Activated naive CD4-positive, alpha-beta T cell treated with Interleukin-2 at 50 U/mL for 16 hours (primary cell): ENCODE measurements around the gene CBFB.
"Not testable (repeated sequence)": the region's sequence is repeated elsewhere in the genome, so short reads cannot be mapped to it uniquely, and the experiment has no call there.

Experiments
- DNase-seq: peaks from one replicate; pipeline ENCODE4 v3.0.0-alpha.2; 2020

CBFB gene

GRCh38 chr16:67017421-67017750, 11.6 kb upstream of the CBFB start:
- no peak for DNase-seq

DNA sequence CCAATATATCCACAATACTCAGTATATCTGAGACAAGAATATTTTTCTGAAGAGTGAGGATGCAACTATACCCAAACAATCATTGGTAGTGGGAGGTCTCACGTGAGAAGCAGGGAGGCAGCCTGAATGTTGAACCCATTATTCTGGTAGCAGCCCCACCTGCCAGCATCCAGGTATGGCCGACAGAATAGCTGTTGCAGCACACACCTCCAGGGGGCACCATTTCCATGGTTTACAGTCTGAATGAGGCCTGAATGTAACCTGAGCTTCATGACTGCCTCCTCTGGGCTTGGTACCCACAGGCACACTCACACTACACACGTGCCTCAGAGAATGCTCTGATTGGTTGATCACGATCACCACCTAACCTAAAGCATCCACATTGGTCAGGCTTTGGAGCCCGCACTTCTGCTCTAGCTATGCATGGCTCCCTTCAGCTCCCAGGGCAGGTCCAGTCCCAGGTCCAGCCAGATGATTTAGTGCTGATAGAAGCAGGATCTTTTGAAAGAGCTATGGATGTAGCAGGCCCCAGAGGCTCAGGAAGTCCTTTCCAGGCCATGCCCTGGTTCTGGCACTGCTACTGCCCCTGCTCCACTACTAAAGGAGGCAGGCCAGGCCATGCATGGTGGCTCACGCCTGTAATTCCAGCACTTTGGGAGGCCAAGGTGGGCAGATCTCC, 11.0 kb upstream of the CBFB start:
- peak; percentile 87 for DNase-seq

- no peak for DNase-seq
Observed at GRCh38 chr16:67019171-67019570, 9.8 kb upstream of the CBFB start.

GRCh38 chr16:67021321-67021720, 7.6 kb upstream of the CBFB start:
- DNase-seq: no peak

- DNase-seq: no peak
Observed at GRCh38 chr16:67022531-67023214, 6.3 kb upstream of the CBFB start.

DNA sequence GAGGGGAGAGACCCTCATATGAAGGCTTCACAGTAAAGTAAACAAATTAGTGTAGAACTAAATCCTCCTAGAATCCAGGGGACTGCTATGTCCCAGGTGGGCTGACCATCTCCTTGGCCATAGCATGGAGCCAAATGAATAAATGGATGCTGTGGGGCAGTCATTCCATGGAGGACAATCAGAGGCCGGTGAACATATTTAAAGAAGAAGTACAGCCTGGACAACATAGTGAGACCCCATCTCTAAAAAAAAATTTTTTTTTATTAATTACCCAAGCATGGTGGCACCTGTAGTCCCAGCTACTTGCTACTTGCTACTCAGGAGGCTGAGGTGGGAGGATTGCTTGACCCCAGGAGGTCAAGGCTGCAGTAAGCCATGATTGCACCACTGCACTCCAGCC, 5.3 kb upstream of the CBFB start:
- no peak for DNase-seq

- DNase-seq: no peak
Observed at GRCh38 chr16:67024384-67025209, 4.4 kb upstream of the CBFB start.

DNA sequence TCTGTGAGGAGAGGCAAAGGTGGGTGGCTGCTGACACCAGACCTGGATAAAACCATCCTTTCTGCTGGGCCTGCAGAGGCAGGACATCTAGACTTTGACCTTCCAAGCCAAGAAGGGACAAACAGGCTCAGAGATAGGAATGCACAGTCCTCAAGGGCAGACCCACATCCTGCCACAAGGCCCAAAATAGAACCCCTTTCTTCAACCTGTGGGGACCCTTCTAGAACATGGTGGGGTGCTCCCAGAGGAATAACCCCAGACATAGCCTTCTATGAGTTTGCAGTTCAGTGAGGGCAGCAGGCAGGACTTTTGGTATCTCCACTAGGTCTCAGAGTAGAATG, 3.8 kb upstream of the CBFB start:
- no peak for DNase-seq

DNA sequence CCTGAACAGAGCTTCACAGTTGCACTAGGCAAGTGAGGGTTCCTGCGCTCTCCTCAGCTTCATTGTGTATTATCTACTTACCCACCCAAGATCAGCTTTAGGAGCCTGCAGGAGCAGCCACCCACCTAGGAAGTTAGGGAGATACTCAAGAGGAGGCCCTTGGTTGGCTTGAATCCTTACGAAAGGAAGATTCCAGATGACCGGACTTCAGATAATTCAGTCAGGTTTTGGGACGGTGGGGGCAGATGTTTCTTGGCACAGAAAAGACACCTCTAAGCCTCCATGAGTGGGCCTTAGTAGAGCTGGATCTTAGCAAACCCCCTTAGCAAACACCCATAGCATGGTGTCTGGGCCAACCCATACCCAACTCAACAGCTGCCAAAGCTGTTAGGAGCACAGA, 2.4 kb upstream of the CBFB start:
- DNase-seq: no peak

- no peak for DNase-seq
Observed at GRCh38 chr16:67027046-67027445, 1.9 kb upstream of the CBFB start.

DNA sequence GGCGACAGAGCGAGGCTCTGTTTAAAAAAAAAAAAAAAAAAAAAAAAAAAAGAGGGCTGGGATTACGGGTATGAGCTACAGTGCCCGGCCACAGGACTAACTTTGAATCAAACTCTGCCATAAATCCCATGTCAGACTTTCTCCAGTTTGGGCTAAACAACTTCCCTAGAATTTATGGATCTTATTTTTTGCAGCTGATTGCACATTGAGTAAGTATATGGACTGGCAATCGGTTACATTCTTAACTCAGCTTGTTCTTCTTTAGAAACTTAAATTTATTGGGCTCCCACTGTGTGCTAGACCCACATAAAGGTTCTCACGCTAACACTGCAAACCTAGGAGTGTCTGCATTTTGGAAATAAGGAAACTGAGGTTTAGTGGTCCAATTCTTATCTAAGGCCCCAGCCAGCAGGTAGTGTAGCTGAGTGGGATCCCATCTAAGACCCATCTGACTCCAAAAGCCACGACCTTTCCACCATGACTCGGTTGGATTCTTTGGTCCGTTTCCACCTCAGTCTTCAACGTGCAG, 718 bp upstream of the CBFB start:
- DNase-seq: no peak

- peak; percentile 68 for DNase-seq
Observed at GRCh38 chr16:67029254-67030096, 526 bp downstream of the CBFB start.

DNA sequence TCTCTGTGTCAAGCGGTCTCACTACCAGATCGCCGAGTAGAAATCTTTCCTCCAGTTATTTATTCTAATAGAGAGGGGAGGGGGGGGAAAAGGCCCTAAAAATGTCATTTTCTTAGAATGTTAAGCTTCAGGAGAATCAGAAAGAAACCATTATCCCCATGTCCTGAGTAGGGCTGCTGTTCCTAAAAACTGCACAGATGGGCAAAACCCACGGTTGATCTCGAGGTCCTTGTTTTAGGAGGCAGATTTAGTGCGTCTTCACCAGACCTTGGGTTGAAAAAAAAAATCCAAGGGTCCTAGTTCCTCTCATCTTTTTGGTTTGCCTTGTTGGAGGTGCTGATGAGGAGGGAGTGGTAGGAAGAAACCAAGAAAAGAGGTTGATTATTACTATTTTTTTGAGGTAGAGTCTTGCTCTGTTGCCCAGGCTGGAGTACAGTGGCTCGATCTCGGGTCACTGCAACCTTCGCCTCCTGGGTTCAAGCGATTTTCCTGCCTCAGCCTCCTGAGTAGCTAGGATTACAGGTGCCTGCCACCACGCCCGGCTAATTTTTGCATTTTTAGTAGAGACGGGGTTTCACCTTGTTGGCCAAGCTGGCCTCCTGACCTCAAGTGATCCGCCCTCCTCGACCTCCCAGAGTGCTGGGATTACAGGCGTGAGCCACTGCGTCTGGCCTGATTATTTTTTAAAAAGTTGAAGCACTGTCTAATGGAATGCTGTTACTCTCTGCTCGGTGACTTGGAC, 1.4 kb downstream of the CBFB start:
- no peak for DNase-seq

- no peak for DNase-seq
Observed at GRCh38 chr16:67034487-67034886, 5.5 kb downstream of the CBFB start.

DNA sequence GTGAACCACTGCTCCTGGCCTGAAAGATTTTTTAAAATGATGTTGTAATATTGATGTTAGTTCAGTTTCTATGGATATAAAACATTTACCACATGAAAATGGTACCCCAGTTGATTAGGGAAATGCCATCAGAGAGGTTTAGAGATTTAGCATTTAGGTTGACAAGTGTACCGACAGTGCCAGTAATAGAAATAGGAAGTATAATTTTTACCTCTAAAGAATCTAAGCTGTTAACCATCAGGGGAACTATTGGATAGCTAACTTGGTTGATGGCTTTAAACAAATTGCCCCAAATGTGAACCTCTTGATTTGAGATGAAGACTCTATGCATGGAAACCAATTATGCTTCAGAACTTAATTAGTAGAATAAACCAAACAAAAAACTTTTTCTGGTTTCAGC, 6.4 kb downstream of the CBFB start:
- no peak for DNase-seq

DNA sequence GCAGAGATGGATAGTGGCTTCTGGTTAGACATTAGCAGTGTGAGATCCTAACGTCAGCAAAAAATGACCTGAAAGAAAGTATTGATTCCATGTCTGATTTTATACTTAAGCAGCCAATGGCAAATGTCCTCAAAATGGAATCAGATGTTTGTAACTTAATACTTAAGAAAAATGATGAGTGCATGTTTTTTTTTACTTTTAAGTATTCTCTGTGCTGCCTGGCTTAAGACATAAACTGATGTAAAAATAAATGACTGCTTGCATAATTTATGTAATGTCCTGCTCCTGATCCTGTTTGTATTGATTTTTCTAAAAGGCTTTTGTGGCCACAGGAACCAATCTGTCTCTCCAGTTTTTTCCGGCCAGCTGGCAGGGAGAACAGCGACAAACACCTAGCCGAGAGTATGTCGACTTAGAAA, 7.4 kb downstream of the CBFB start:
- no peak for DNase-seq

- no peak for DNase-seq
Observed at GRCh38 chr16:67039260-67040020, 10.5 kb downstream of the CBFB start.

DNA sequence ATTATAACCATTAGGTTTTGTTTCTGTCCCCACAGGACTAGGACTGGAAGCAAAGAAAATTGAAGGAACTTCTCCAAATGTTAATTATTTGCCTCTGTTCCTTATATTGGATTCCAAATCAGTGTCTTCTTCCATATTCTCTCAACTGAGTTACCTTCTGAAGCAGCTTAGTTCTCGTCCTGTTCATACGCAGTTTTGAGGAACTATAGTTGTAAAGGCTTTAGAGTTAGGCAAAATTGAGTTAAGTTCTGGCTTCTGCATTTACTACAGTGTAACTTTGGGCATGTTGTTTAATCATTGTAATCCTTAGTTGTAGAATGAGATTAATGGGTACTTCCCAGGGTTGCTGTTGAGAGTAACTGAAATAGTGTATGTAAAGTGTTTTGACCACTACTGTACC, 11.2 kb downstream of the CBFB start:
- no peak for DNase-seq

DNA sequence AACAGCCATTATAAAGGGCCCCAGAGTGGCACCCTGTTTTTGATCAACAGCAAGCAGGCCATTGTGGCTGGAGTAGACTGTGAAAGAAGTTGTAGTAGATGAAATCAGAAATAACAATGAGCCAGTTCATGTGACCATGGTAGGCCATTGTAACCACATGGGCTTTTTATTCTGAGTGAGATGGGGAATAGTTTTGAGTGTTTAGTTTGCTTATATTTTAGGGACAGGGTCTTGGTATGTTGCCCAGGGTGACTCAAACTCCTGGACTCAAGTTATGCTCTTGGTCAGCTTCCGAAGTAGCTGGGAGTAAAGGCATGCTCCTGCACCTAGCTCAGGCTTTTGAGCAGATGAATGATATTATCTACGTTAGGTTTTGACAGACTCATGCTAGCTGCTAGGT, 12.0 kb downstream of the CBFB start:
- DNase-seq: no peak

- not testable (repeated sequence) for DNase-seq
Observed at GRCh38 chr16:67041520-67041919, 12.6 kb downstream of the CBFB start.

GRCh38 chr16:67043420-67043819, 14.5 kb downstream of the CBFB start:
- no peak for DNase-seq

- DNase-seq: no peak
Observed at GRCh38 chr16:67050796-67051195, 21.8 kb downstream of the CBFB start.
